ENCODE measurements around the gene IL1RAP.
A peak's percentile ranks its signal among the peaks of the same experiment; 100 is the strongest.

DNA sequence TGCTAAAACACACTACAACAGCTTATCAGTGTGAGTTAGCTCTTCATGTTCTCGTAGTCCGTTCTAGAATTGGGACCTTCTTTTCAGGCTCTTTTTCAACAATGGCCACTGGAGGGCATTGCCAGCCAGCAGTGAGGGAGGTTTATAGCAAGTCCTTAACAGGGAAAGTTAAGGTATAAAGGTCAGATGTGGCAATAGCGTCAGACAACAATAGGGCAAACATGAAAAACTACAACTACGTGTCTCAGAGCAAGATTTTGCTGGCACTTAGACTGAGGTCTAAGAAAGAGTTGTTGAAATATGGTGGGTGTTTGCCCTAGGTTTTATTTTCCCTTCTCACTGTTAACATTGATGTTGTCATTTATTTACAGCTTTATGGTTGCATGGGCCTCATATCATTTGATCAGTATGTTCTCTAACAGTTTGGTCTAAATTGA, 187.2 kb downstream of the IL1RAP start:
- TF ChIP-seq CTCF (IDR thresholded peaks at IDR 0.05) (peak in 4 of 7 experiments; percentile 23 to 64 (median 47)), POLR2A (IDR thresholded peaks at IDR 0.05) (no peak)
